Measurements from ENCODE around the gene INKA2. TPM values are rescaled to one million over a fixed set of nuclear protein-coding genes. Genes with fewer than 3 reads are reported as not detected.
A peak's percentile ranks its signal among the peaks of the same experiment; 100 is the strongest.

INKA2 gene
- total RNA-seq, 6 experiments from 2014 or later, result 0.43 to 2.2 (median 1.4) TPM

- ATAC-seq (no peak), DNase-seq (peak in 1 of 3 donors; percentile 37)
- intact Hi-C loops (cut with DNase I), result no loop called here
- TF ChIP-seq, protein P1, sequence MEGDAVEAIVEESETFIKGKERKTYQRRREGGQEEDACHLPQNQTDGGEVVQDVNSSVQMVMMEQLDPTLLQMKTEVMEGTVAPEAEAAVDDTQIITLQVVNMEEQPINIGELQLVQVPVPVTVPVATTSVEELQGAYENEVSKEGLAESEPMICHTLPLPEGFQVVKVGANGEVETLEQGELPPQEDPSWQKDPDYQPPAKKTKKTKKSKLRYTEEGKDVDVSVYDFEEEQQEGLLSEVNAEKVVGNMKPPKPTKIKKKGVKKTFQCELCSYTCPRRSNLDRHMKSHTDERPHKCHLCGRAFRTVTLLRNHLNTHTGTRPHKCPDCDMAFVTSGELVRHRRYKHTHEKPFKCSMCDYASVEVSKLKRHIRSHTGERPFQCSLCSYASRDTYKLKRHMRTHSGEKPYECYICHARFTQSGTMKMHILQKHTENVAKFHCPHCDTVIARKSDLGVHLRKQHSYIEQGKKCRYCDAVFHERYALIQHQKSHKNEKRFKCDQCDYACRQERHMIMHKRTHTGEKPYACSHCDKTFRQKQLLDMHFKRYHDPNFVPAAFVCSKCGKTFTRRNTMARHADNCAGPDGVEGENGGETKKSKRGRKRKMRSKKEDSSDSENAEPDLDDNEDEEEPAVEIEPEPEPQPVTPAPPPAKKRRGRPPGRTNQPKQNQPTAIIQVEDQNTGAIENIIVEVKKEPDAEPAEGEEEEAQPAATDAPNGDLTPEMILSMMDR (IDR thresholded peaks at IDR 0.05), result no peak
- no peak for TF ChIP-seq POLR2A (IDR thresholded peaks at IDR 0.05)
- no peaks in the 10 kb centered on the region for H3K36me3 ChIP-seq
- H3K4me1 ChIP-seq, result no peaks in the 10 kb centered on the region
- no peaks in the 10 kb centered on the region for H3K27me3 ChIP-seq
- H3K4me3 ChIP-seq, result no peak overlapping the region
- 74% methylated on average over 3 of the region's 6 CpGs for WGBS (ENCODE audit: insufficient coverage, low coverage, low lambda C conversion rate, missing lambda C conversion rate)
- H3K27ac ChIP-seq, result no peak overlapping the region
- no peaks in the 10 kb centered on the region for H3K9me3 ChIP-seq
Measured at GRCh38 chr1:111731956-111732355, 7.2 kb downstream of the INKA2 start.

- no peak overlapping the region for H3K4me3 ChIP-seq
- WGBS (ENCODE audit: insufficient coverage, low coverage, low lambda C conversion rate, missing lambda C conversion rate), result 92% methylated on average over 2 of the region's 4 CpGs
- H3K4me1 ChIP-seq, result no peaks in the 10 kb centered on the region
- no peaks in the 10 kb centered on the region for H3K27me3 ChIP-seq
- H3K9me3 ChIP-seq, result no peaks in the 10 kb centered on the region
- H3K27ac ChIP-seq, result no peak overlapping the region
- TF ChIP-seq, protein P1 (IDR thresholded peaks at IDR 0.05), result no peak
- no peak for DNase-seq
- intact Hi-C loops (cut with DNase I), result no loop called here
- no peaks in the 10 kb centered on the region for H3K36me3 ChIP-seq
- no peak for ATAC-seq
Measured at GRCh38 chr1:111730706-111731105, 8.5 kb downstream of the INKA2 start.

- Histone ChIP-seq H3K27ac (no peak overlapping the region), H3K4me1 (no peaks in the 10 kb centered on the region), H3K9me3 (no peaks in the 10 kb centered on the region), H3K36me3 (no peaks in the 10 kb centered on the region), H3K27me3 (no peaks in the 10 kb centered on the region), H3K4me3 (no peak overlapping the region)
- TF ChIP-seq, protein P1 (IDR thresholded peaks at IDR 0.05), result no peak
- TF ChIP-seq POLR2A (IDR thresholded peaks at IDR 0.05), result no peak
- WGBS (ENCODE audit: insufficient coverage, low coverage, low lambda C conversion rate, missing lambda C conversion rate), result 89% methylated on average over 7 of the region's 7 CpGs
- intact Hi-C loops (cut with DNase I), result no loop called here
- DNase-seq, result no peak
- no peak for ATAC-seq
Measured at GRCh38 chr1:111729946-111730681, 9.1 kb downstream of the INKA2 start.

- intact Hi-C loops (cut with DNase I), result no loop called here
- no peaks in the 10 kb centered on the region for H3K4me1 ChIP-seq
- no peak overlapping the region for H3K27ac ChIP-seq
- TF ChIP-seq, protein P1 (IDR thresholded peaks at IDR 0.05), result no peak
- TF ChIP-seq POLR2A (IDR thresholded peaks at IDR 0.05), result no peak
- no peaks in the 10 kb centered on the region for H3K36me3 ChIP-seq
- H3K4me3 ChIP-seq, result no peak overlapping the region
- no CpG with 5 or more reads among the region's 8 CpGs for WGBS (ENCODE audit: insufficient coverage, low coverage, low lambda C conversion rate, missing lambda C conversion rate)
- H3K9me3 ChIP-seq, result no peaks in the 10 kb centered on the region
- H3K27me3 ChIP-seq, result no peaks in the 10 kb centered on the region
- no peak for ATAC-seq
- peak in 1 of 3 donors; percentile 28 for DNase-seq
Measured at GRCh38 chr1:111729271-111729921, 9.8 kb downstream of the INKA2 start.
